ENCODE measurements around the gene METTL8.

GRCh38 chr2:171387052-171387451, 46.7 kb downstream of the METTL8 start:
- TF ChIP-seq POLR2A (IDR thresholded peaks at IDR 0.05) (no peak), CTCF (IDR thresholded peaks at IDR 0.05) (no peak)

Data from thyroid gland (tissue), 4 donors.